Measurements from ENCODE around the gene SNTN. TPM values are rescaled to one million over a fixed set of nuclear protein-coding genes. Genes with fewer than 3 reads are reported as not detected.

SNTN gene
- total RNA-seq = not detected in 2 replicates

GRCh38 chr3:63652066-63652725 lies at the start of gene SNTN:
TSS of gene SNTN (plus strand) at chr3:63652675. CDS start at chr3:63652688, 13 bp downstream.

Other genes starting within 250 kb of the SNTN start
- gene C3orf49, start 166.6 kb downstream of the SNTN start, total RNA-seq = not detected in 2 replicates
- gene THOC7, start 211.1 kb downstream of the SNTN start, total RNA-seq = 43.9 and 52.2 TPM in 2 replicates
- 9.4 and 13.0 TPM in 2 replicates for gene ATXN7, start 211.2 kb downstream of the SNTN start, total RNA-seq

Measured in cardiac atrium fibroblast (primary cell).